AG08396 (cell line): ENCODE measurements around the gene RAC3.

Experiments used
- DNase-seq: peaks from one replicate; pipeline ENCODE4 v3.0.0; 2012; ENCODE audit warnings: low spot score, mixed read lengths

RAC3 gene

GRCh38 chr17:82055965-82056728, 24.7 kb downstream of the RAC3 start:
- DNase-seq, result no peak

- no peak for DNase-seq
Observed at GRCh38 chr17:82056729-82057621, 25.5 kb downstream of the RAC3 start.

GRCh38 chr17:82058230-82058854, 26.9 kb downstream of the RAC3 start:
- DNase-seq, result no peak

- no peak for DNase-seq
Observed at GRCh38 chr17:82058855-82059249, 27.4 kb downstream of the RAC3 start.

- DNase-seq, result no peak
Observed at GRCh38 chr17:82059272-82060000, 28.0 kb downstream of the RAC3 start.

GRCh38 chr17:82060001-82060380, 28.5 kb downstream of the RAC3 start:
- no peak for DNase-seq

- no peak for DNase-seq
Observed at GRCh38 chr17:82060614-82061013, 29.1 kb downstream of the RAC3 start.

- DNase-seq, result no peak
Observed at GRCh38 chr17:82061047-82061925, 29.8 kb downstream of the RAC3 start.

- no peak for DNase-seq
Observed at GRCh38 chr17:82062076-82062983, 30.9 kb downstream of the RAC3 start.

- no peak for DNase-seq
Observed at GRCh38 chr17:82062984-82063368, 31.5 kb downstream of the RAC3 start.

- no peak for DNase-seq
Observed at GRCh38 chr17:82063424-82064415, 32.2 kb downstream of the RAC3 start.

GRCh38 chr17:82064433-82065192, 33.1 kb downstream of the RAC3 start:
- DNase-seq, result peak; percentile 52

GRCh38 chr17:82065193-82065637, 33.7 kb downstream of the RAC3 start:
- DNase-seq, result peak; percentile 89

- DNase-seq, result peak; percentile 95
Observed at GRCh38 chr17:82065638-82066303, 34.3 kb downstream of the RAC3 start, which contains the start of gene DUS1L. DUS1L (minus strand) TSS chr17:82065804; CDS start chr17:82065059, 745 bp downstream.

GRCh38 chr17:82070611-82071010, 39.1 kb downstream of the RAC3 start:
- DNase-seq, result no peak

- DNase-seq, result no peak
Observed at GRCh38 chr17:82072827-82073226, 41.3 kb downstream of the RAC3 start.

- no peak for DNase-seq
Observed at GRCh38 chr17:82073446-82073845, 42.0 kb downstream of the RAC3 start.
